Measurements from ENCODE around the gene TMEM87A.

GRCh38 chr15:42264795-42265194, 8.4 kb downstream of the TMEM87A start:
- TF ChIP-seq POLR2AphosphoS5 (IDR thresholded peaks at IDR 0.05; ENCODE audit: low read depth) (no peak), CREB1 (CRISPR knock-in tag; IDR thresholded peaks at IDR 0.05; ENCODE audit: low read depth) (no peak), EZH2phosphoT487 (IDR thresholded peaks at IDR 0.05; ENCODE audit: unreplicated experiment) (no peak), EZH2 (IDR thresholded peaks at IDR 0.05; ENCODE audit: low read depth, unreplicated experiment) (no peak), ZNF331 (CRISPR knock-in tag; IDR thresholded peaks at IDR 0.05; ENCODE audit: low read depth) (no peak), NANOG (IDR thresholded peaks at IDR 0.05; ENCODE audit: borderline replicate concordance) (no peak), JUNB (IDR thresholded peaks at IDR 0.05; ENCODE audit: unreplicated experiment) (no peak)
- TF ChIP-seq, protein P1, sequence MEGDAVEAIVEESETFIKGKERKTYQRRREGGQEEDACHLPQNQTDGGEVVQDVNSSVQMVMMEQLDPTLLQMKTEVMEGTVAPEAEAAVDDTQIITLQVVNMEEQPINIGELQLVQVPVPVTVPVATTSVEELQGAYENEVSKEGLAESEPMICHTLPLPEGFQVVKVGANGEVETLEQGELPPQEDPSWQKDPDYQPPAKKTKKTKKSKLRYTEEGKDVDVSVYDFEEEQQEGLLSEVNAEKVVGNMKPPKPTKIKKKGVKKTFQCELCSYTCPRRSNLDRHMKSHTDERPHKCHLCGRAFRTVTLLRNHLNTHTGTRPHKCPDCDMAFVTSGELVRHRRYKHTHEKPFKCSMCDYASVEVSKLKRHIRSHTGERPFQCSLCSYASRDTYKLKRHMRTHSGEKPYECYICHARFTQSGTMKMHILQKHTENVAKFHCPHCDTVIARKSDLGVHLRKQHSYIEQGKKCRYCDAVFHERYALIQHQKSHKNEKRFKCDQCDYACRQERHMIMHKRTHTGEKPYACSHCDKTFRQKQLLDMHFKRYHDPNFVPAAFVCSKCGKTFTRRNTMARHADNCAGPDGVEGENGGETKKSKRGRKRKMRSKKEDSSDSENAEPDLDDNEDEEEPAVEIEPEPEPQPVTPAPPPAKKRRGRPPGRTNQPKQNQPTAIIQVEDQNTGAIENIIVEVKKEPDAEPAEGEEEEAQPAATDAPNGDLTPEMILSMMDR (conservative IDR thresholded peaks at IDR 0.05; ENCODE audit: low read depth in 2 of 2), result no peak
- TF ChIP-seq, protein P2, sequence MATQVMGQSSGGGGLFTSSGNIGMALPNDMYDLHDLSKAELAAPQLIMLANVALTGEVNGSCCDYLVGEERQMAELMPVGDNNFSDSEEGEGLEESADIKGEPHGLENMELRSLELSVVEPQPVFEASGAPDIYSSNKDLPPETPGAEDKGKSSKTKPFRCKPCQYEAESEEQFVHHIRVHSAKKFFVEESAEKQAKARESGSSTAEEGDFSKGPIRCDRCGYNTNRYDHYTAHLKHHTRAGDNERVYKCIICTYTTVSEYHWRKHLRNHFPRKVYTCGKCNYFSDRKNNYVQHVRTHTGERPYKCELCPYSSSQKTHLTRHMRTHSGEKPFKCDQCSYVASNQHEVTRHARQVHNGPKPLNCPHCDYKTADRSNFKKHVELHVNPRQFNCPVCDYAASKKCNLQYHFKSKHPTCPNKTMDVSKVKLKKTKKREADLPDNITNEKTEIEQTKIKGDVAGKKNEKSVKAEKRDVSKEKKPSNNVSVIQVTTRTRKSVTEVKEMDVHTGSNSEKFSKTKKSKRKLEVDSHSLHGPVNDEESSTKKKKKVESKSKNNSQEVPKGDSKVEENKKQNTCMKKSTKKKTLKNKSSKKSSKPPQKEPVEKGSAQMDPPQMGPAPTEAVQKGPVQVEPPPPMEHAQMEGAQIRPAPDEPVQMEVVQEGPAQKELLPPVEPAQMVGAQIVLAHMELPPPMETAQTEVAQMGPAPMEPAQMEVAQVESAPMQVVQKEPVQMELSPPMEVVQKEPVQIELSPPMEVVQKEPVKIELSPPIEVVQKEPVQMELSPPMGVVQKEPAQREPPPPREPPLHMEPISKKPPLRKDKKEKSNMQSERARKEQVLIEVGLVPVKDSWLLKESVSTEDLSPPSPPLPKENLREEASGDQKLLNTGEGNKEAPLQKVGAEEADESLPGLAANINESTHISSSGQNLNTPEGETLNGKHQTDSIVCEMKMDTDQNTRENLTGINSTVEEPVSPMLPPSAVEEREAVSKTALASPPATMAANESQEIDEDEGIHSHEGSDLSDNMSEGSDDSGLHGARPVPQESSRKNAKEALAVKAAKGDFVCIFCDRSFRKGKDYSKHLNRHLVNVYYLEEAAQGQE (IDR thresholded peaks at IDR 0.05; ENCODE audit: unreplicated experiment), result no peak
